Measurements from ENCODE around the gene ZDHHC11B. TPM values are rescaled to one million over a fixed set of nuclear protein-coding genes. Genes with fewer than 3 reads are reported as not detected.

ZDHHC11B gene
- total RNA-seq, 2 donors from 2014 or later = 0.75 to 1.3 TPM

- no peaks in the 10 kb centered on the region for H3K36me3 ChIP-seq (ENCODE audit: control insufficient read depth, insufficient read depth, low read length)
- H3K4me1 Mint-ChIP-seq = no peaks in the 10 kb centered on the region
- H3K27ac Mint-ChIP-seq = no peak overlapping the region
- H3K4me1 ChIP-seq (ENCODE audit: control insufficient read depth, insufficient read depth, low read length) = peaks cover 4% of the 10 kb centered on the region
- no peak overlapping the region for H3K27ac ChIP-seq (ENCODE audit: low read depth, low read length)
- DNase-seq = peak; percentile 39
- no peaks in the 10 kb centered on the region for H3K36me3 Mint-ChIP-seq (ENCODE audit: low read depth)
- no peaks in the 10 kb centered on the region for H3K9me3 ChIP-seq (ENCODE audit: control insufficient read depth, low read length)
- H3K4me3 Mint-ChIP-seq = no peak overlapping the region
- no peak overlapping the region for H3K4me3 ChIP-seq (ENCODE audit: low read length)
- H3K9me3 Mint-ChIP-seq = peaks cover 5% of the 10 kb centered on the region
- no peaks in the 10 kb centered on the region for H3K27me3 ChIP-seq (ENCODE audit: control insufficient read depth, insufficient read depth, low read length, poor library complexity, severe bottlenecking)
- peaks cover 2% of the 10 kb centered on the region for H3K27me3 Mint-ChIP-seq (ENCODE audit: insufficient read depth)
- no peak overlapping the region for H3K9ac ChIP-seq (ENCODE audit: extremely low read depth, low read length, poor library complexity, severe bottlenecking)
- no peak for TF ChIP-seq CTCF (conservative IDR thresholded peaks at IDR 0.05)
- 94 to 95% methylated on average over 11 to 22 of the region's 22 CpGs for WGBS, 2 experiments (ENCODE audit: insufficient coverage in 1 of 2, insufficient read length in 1 of 2)
Observed at GRCh38 chr5:759781-760362, 24.7 kb downstream of the ZDHHC11B start.

DNA sequence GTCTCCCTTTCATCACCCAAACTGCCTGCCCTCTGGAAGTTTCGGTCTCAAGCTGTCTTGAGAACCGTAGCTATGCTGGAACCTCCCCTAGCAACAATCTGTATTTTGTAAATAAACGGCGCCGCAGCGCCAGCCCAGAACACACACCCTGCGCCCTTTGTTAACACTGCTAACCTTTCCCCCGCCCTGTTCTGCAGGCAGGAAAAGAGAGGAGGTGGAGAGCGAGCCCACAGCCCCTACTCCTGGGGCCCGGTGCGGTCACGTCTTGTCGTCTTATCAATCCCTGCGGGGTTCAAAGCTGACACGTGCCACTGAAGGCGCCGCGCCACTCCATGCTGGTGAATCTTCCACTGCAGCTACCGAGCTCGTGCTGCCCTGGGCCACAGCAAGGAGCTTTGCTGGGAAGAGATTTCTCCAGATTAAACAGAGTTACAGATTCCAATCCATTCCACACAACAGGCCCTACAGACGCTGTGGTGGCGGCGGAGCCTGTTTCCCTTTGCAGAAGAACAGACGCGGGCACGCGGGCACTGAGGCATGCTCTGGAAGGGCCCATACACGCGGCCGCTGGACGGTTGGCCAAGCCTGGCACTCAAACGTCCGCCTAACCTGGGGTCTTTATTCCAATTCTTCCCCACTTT lies 25.3 kb downstream of the ZDHHC11B start:
- H3K27me3 ChIP-seq (ENCODE audit: control insufficient read depth, insufficient read depth, low read length, poor library complexity, severe bottlenecking) = no peaks in the 10 kb centered on the region
- Mint-ChIP-seq H3K27ac (no peak overlapping the region), H3K9me3 (peaks cover 5% of the 10 kb centered on the region), H3K4me3 (no peak overlapping the region), H3K27me3 (ENCODE audit: insufficient read depth) (peaks cover 3% of the 10 kb centered on the region), H3K4me1 (no peaks in the 10 kb centered on the region), H3K36me3 (ENCODE audit: low read depth) (no peaks in the 10 kb centered on the region)
- no peaks in the 10 kb centered on the region for H3K9me3 ChIP-seq (ENCODE audit: control insufficient read depth, low read length)
- H3K4me1 ChIP-seq (ENCODE audit: control insufficient read depth, insufficient read depth, low read length) = peaks cover 4% of the 10 kb centered on the region
- 82 to 85% methylated on average over 15 to 33 of the region's 33 CpGs for WGBS, 2 experiments (ENCODE audit: insufficient coverage in 1 of 2, insufficient read length in 1 of 2)
- TF ChIP-seq CTCF (conservative IDR thresholded peaks at IDR 0.05) = no peak
- H3K36me3 ChIP-seq (ENCODE audit: control insufficient read depth, insufficient read depth, low read length) = no peaks in the 10 kb centered on the region
- no peak overlapping the region for H3K4me3 ChIP-seq (ENCODE audit: low read length)
- H3K27ac ChIP-seq (ENCODE audit: low read depth, low read length) = peak overlapping the region; percentile 81
- DNase-seq = peak; percentile 49
- H3K9ac ChIP-seq (ENCODE audit: extremely low read depth, low read length, poor library complexity, severe bottlenecking) = no peak overlapping the region

GRCh38 chr5:758698-759053 lies 25.9 kb downstream of the ZDHHC11B start:
- TF ChIP-seq CTCF (conservative IDR thresholded peaks at IDR 0.05) = no peak
- Histone ChIP-seq H3K27ac (ENCODE audit: low read depth, low read length) (peak overlapping the region; percentile 81), H3K9me3 (ENCODE audit: control insufficient read depth, low read length) (no peaks in the 10 kb centered on the region), H3K27me3 (ENCODE audit: control insufficient read depth, insufficient read depth, low read length, poor library complexity, severe bottlenecking) (no peaks in the 10 kb centered on the region), H3K4me1 (ENCODE audit: control insufficient read depth, insufficient read depth, low read length) (peaks cover 4% of the 10 kb centered on the region), H3K4me3 (ENCODE audit: low read length) (no peak overlapping the region), H3K9ac (ENCODE audit: extremely low read depth, low read length, poor library complexity, severe bottlenecking) (no peak overlapping the region), H3K36me3 (ENCODE audit: control insufficient read depth, insufficient read depth, low read length) (no peaks in the 10 kb centered on the region)
- Mint-ChIP-seq H3K36me3 (ENCODE audit: low read depth) (no peaks in the 10 kb centered on the region), H3K4me1 (no peaks in the 10 kb centered on the region), H3K27me3 (ENCODE audit: insufficient read depth) (peaks cover 7% of the 10 kb centered on the region), H3K27ac (no peak overlapping the region), H3K4me3 (no peak overlapping the region), H3K9me3 (peaks cover 2% of the 10 kb centered on the region)
- 97% methylated on average over 9 to 15 of the region's 15 CpGs for WGBS, 2 experiments (ENCODE audit: insufficient coverage in 1 of 2, insufficient read length in 1 of 2)
- no peak for DNase-seq
